Measurements from ENCODE around the gene CENPF. TPM values are rescaled to one million over a fixed set of nuclear protein-coding genes. Genes with fewer than 3 reads are reported as not detected.
A peak's percentile ranks its signal among the peaks of the same experiment; 100 is the strongest.

CENPF gene
- polyA plus RNA-seq, 5 donors, result 49.4 to 134 (median 70.3) TPM

GRCh38 chr1:214615871-214616270, 12.9 kb downstream of the CENPF start:
- DNase-seq, result peak; percentile 23 to 40

- no peak for DNase-seq
Observed at GRCh38 chr1:214617246-214617645, 14.3 kb downstream of the CENPF start.

- no peak for DNase-seq
Observed at GRCh38 chr1:214617843-214618242, 14.8 kb downstream of the CENPF start.

GRCh38 chr1:214621236-214621635, 18.2 kb downstream of the CENPF start:
- DNase-seq, result no peak

- DNase-seq, result no peak
Observed at GRCh38 chr1:214623430-214623829, 20.4 kb downstream of the CENPF start.

GRCh38 chr1:214632091-214632490, 29.1 kb downstream of the CENPF start:
- DNase-seq, result no peak

GRCh38 chr1:214633686-214634085, 30.7 kb downstream of the CENPF start:
- no peak for DNase-seq

GRCh38 chr1:214634267-214634666, 31.3 kb downstream of the CENPF start:
- no peak for DNase-seq

GRCh38 chr1:214635086-214635485, 32.1 kb downstream of the CENPF start:
- DNase-seq, result no peak

GRCh38 chr1:214635506-214635905, 32.5 kb downstream of the CENPF start:
- no peak for DNase-seq

- DNase-seq, result no peak
Observed at GRCh38 chr1:214636436-214636835, 33.4 kb downstream of the CENPF start.

GRCh38 chr1:214637125-214637524, 34.1 kb downstream of the CENPF start:
- no peak for DNase-seq

- no peak for DNase-seq
Observed at GRCh38 chr1:214637722-214638458, 34.9 kb downstream of the CENPF start.

- no peak for DNase-seq
Observed at GRCh38 chr1:214638459-214638807, 35.4 kb downstream of the CENPF start.

GRCh38 chr1:214638997-214639396, 36.0 kb downstream of the CENPF start:
- DNase-seq, result no peak

- no peak for DNase-seq
Observed at GRCh38 chr1:214640431-214641213, 37.6 kb downstream of the CENPF start.

GRCh38 chr1:214641214-214641895, 38.4 kb downstream of the CENPF start:
- DNase-seq, result no peak

GRCh38 chr1:214643030-214643429, 40.0 kb downstream of the CENPF start:
- DNase-seq, result no peak

- no peak for DNase-seq
Observed at GRCh38 chr1:214645712-214646111, 42.7 kb downstream of the CENPF start.

GRCh38 chr1:214648801-214649200, 45.8 kb downstream of the CENPF start:
- no peak for DNase-seq

GRCh38 chr1:214649607-214650006, 46.6 kb downstream of the CENPF start:
- DNase-seq, result no peak

- DNase-seq, result no peak
Observed at GRCh38 chr1:214650664-214651063, 47.7 kb downstream of the CENPF start.

- no peak for DNase-seq
Observed at GRCh38 chr1:214657299-214657698, 54.3 kb downstream of the CENPF start.

Data from right lung (tissue), 5 donors.